ENCODE data around the gene RAB43. TPM values are rescaled to one million over a fixed set of nuclear protein-coding genes. Genes with fewer than 3 reads are reported as not detected.

Gene RAB43
- total RNA-seq, 1 donor: 19.0 TPM

- DNase-seq (ENCODE audit: low read depth): no peak
- TF ChIP-seq CTCF (IDR thresholded peaks at IDR 0.05; ENCODE audit: insufficient read depth, low read depth, low read length): no peak
- H3K4me3 ChIP-seq (ENCODE audit: low read depth, low read length): no peak overlapping the region
These were observed 35.8 kb downstream of the RAB43 start for GRCh38 chr3:129085818-129086217.

- H3K4me3 ChIP-seq (ENCODE audit: low read depth, low read length): no peak overlapping the region
- TF ChIP-seq CTCF (IDR thresholded peaks at IDR 0.05; ENCODE audit: insufficient read depth, low read depth, low read length): no peak
- no peak for DNase-seq (ENCODE audit: low read depth)
These were observed 36.4 kb downstream of the RAB43 start for GRCh38 chr3:129085165-129085715.

GRCh38 chr3:129084501-129084900 lies 37.1 kb downstream of the RAB43 start:
- TF ChIP-seq CTCF (IDR thresholded peaks at IDR 0.05; ENCODE audit: insufficient read depth, low read depth, low read length): no peak
- DNase-seq (ENCODE audit: low read depth): no peak
- no peak overlapping the region for H3K4me3 ChIP-seq (ENCODE audit: low read depth, low read length)

GRCh38 chr3:129082026-129082425 lies 39.6 kb downstream of the RAB43 start:
- DNase-seq (ENCODE audit: low read depth): no peak
- TF ChIP-seq CTCF (IDR thresholded peaks at IDR 0.05; ENCODE audit: insufficient read depth, low read depth, low read length): no peak
- H3K4me3 ChIP-seq (ENCODE audit: low read depth, low read length): no peak overlapping the region

GRCh38 chr3:129081503-129081902 lies 40.1 kb downstream of the RAB43 start:
- TF ChIP-seq CTCF (IDR thresholded peaks at IDR 0.05; ENCODE audit: insufficient read depth, low read depth, low read length): no peak
- no peak overlapping the region for H3K4me3 ChIP-seq (ENCODE audit: low read depth, low read length)

GRCh38 chr3:129078510-129078909 lies 43.1 kb downstream of the RAB43 start:
- no peak for TF ChIP-seq CTCF (IDR thresholded peaks at IDR 0.05; ENCODE audit: insufficient read depth, low read depth, low read length)
- H3K4me3 ChIP-seq (ENCODE audit: low read depth, low read length): no peak overlapping the region
- DNase-seq (ENCODE audit: low read depth): no peak

More at GRCh38 chr3:129081503-129081902, 40.1 kb downstream of the RAB43 start:
- no peak for DNase-seq (ENCODE audit: low read depth)

GRCh38 chr3:129077222-129077621 lies 44.4 kb downstream of the RAB43 start:
- TF ChIP-seq CTCF (IDR thresholded peaks at IDR 0.05; ENCODE audit: insufficient read depth, low read depth, low read length): no peak
- DNase-seq (ENCODE audit: low read depth): no peak
- H3K4me3 ChIP-seq (ENCODE audit: low read depth, low read length): no peak overlapping the region
